H1 (cell line): Measurements from ENCODE around the gene GALR2.

Experiments
- BCL11A ChIP-seq, 2 experiments: IDR thresholded peaks; one replicate each; pipeline ENCODE4 v1.6.1; 2011; ENCODE audit warnings: low read depth in 2 of 2, low read length in 2 of 2, mild to moderate bottlenecking in 2 of 2
- BRCA1 ChIP-seq: IDR thresholded peaks from 2 replicates; pipeline ENCODE4 v1.6.1; 2012; ENCODE audit warnings: low read depth, low read length, improper control_type of control experiment
- CREB1 ChIP-seq: IDR thresholded peaks from 2 replicates; pipeline ENCODE4 v1.6.1; 2012; ENCODE audit warnings: inconsistent platforms
- CTCF ChIP-seq, 3 experiments: IDR thresholded peaks; 1 replicate in 2 of 3; 2 replicates in 1 of 3; pipeline versions ENCODE4 v1.5.1 to v1.6.1; 2011; ENCODE audit warnings: low read length in 3 of 3, mild to moderate bottlenecking in 3 of 3, inconsistent platforms in 2 of 3, low read depth in 1 of 3, moderate library complexity in 1 of 3; ENCODE audit not compliant: insufficient read depth in 1 of 3; ENCODE audit errors: control extremely low read depth in 1 of 3
- EGR1 ChIP-seq: IDR thresholded peaks from 2 replicates; pipeline ENCODE4 v1.6.1; 2011; ENCODE audit warnings: low read depth, low read length, borderline replicate concordance
- HDAC2 ChIP-seq, 2 experiments: fragments of 300-600 bp in 1 of 2; sonication (generic) in 1 of 2; IDR thresholded peaks; 2 replicates each; pipeline ENCODE4 v1.6.1; 2011 to 2012; ENCODE audit warnings: low read depth in 2 of 2, low read length in 2 of 2, mild to moderate bottlenecking in 2 of 2, moderate library complexity in 2 of 2, borderline replicate concordance in 1 of 2, inconsistent platforms in 1 of 2
- JUN ChIP-seq: IDR thresholded peaks from 2 replicates; pipeline ENCODE4 v1.6.1; 2011; ENCODE audit warnings: low read depth, mild to moderate bottlenecking, improper control_type of control experiment, low read length
- PHF8 ChIP-seq: fragments of 200-600 bp; sonication (generic); conservative IDR thresholded peaks from 2 replicates; pipeline ENCODE4 v1.7.1; 2012; ENCODE audit warnings: low read depth, mild to moderate bottlenecking, inconsistent platforms, low read length, moderate library complexity
- POLR2A ChIP-seq, 2 experiments: IDR thresholded peaks; 1 replicate in 1 of 2; 2 replicates in 1 of 2; pipeline ENCODE4 v1.6.1; 2011; ENCODE audit warnings: low read depth in 2 of 2, low read length in 2 of 2, mild to moderate bottlenecking in 2 of 2; ENCODE audit errors: control extremely low read depth in 1 of 2
- RAD21 ChIP-seq, 2 experiments: IDR thresholded peaks in 1 of 2; conservative IDR thresholded peaks in 1 of 2; 2 replicates each; pipeline ENCODE4 v1.6.1; 2011; ENCODE audit warnings: low read depth in 2 of 2, low read length in 2 of 2, improper control_type of control experiment in 1 of 2, inconsistent platforms in 1 of 2, mild to moderate bottlenecking in 1 of 2, moderate library complexity in 1 of 2
- TBP ChIP-seq: IDR thresholded peaks from 2 replicates; pipeline ENCODE4 v1.6.1; 2011; ENCODE audit warnings: low read depth, low read length, improper control_type of control experiment
- YY1 ChIP-seq: IDR thresholded peaks from 2 replicates; pipeline ENCODE4 v1.6.1; 2011; ENCODE audit warnings: low read depth, mild to moderate bottlenecking, low read length
- TF ChIP-seq, protein P1 (sequence below): IDR thresholded peaks from 2 replicates; pipeline ENCODE4 v1.6.1; 2012; ENCODE audit warnings: inconsistent platforms

GRCh38 chr17:76088868-76089576 is 14.4 kb downstream of the GALR2 start:
- TF ChIP-seq BCL11A (IDR thresholded peaks at IDR 0.05; ENCODE audit: low read depth in 2 of 2, low read length in 2 of 2) (no peak), HDAC2 (IDR thresholded peaks at IDR 0.05; ENCODE audit: borderline replicate concordance in 1 of 2, low read depth in 2 of 2, low read length in 2 of 2) (no peak), RAD21 (IDR thresholded peaks at IDR 0.05 in 1 of 2, conservative IDR thresholded peaks at IDR 0.05 in 1 of 2; ENCODE audit: low read depth in 2 of 2, low read length in 2 of 2) (no peak), CTCF (IDR thresholded peaks at IDR 0.05; ENCODE audit: control extremely low read depth in 1 of 3, insufficient read depth in 1 of 3, low read depth in 1 of 3, low read length in 3 of 3) (no peak), BRCA1 (no peak), TBP (no peak), POLR2A (IDR thresholded peaks at IDR 0.05; ENCODE audit: control extremely low read depth in 1 of 2, low read depth in 2 of 2, low read length in 2 of 2) (no peak), EGR1 (no peak), JUN (no peak), PHF8 (no peak), CREB1 (no peak), YY1 (no peak)
- TF ChIP-seq, protein P1, sequence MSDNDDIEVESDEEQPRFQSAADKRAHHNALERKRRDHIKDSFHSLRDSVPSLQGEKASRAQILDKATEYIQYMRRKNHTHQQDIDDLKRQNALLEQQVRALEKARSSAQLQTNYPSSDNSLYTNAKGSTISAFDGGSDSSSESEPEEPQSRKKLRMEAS: no peak
